NB4 (cell line): ENCODE results near the gene TCERG1L.
"Not testable (repeated sequence)": the region's sequence is repeated elsewhere in the genome, so short reads cannot be mapped to it uniquely, and the experiment has no call there.

Source experiments
- DNase-seq: peaks from one replicate; pipeline ENCODE4 v3.0.0; 2010; ENCODE audit warnings: low read depth
- H3K4me3 ChIP-seq: one replicate; pipeline ENCODE4 v1.5.1; 2011; ENCODE audit warnings: mild to moderate bottlenecking, low read depth, low read length, moderate library complexity
- CTCF ChIP-seq: IDR thresholded peaks from one replicate; pipeline ENCODE4 v1.5.1; 2012; ENCODE audit warnings: low read depth, low read length
- MAX ChIP-seq: IDR thresholded peaks from 2 replicates; pipeline ENCODE4 v1.6.1; 2011; ENCODE audit warnings: low read depth, low read length
- MYC ChIP-seq: IDR thresholded peaks from 2 replicates; pipeline ENCODE4 v1.6.1; 2011; ENCODE audit warnings: low read depth, low read length
- POLR2A ChIP-seq: IDR thresholded peaks from 2 replicates; pipeline ENCODE4 v1.6.1; 2011; ENCODE audit warnings: mild to moderate bottlenecking; ENCODE audit not compliant: insufficient read length; ENCODE audit errors: extremely low read depth

TCERG1L gene

GRCh38 chr10:131141207-131141606 lies 170.3 kb downstream of the TCERG1L start:
- TF ChIP-seq POLR2A (no peak), MAX (no peak), MYC (no peak), CTCF (no peak)
- H3K4me3 ChIP-seq, result no peak overlapping the region
- DNase-seq, result no peak

GRCh38 chr10:131140606-131141005 lies 170.9 kb downstream of the TCERG1L start:
- no peak overlapping the region for H3K4me3 ChIP-seq
- TF ChIP-seq MYC (no peak), CTCF (no peak), MAX (no peak), POLR2A (no peak)
- no peak for DNase-seq

GRCh38 chr10:131137223-131137622 lies 174.3 kb downstream of the TCERG1L start:
- no peak for DNase-seq
- H3K4me3 ChIP-seq, result no peak overlapping the region
- TF ChIP-seq MYC (no peak), POLR2A (no peak), CTCF (no peak), MAX (no peak)

GRCh38 chr10:131136336-131136735 lies 175.2 kb downstream of the TCERG1L start:
- not testable (repeated sequence) for H3K4me3 ChIP-seq, DNase-seq

GRCh38 chr10:131135716-131136115 lies 175.8 kb downstream of the TCERG1L start:
- TF ChIP-seq MYC (no peak), MAX (no peak), POLR2A (no peak), CTCF (no peak)
- no peak overlapping the region for H3K4me3 ChIP-seq
- DNase-seq, result no peak

- H3K4me3 ChIP-seq, result no peak overlapping the region
- DNase-seq, result no peak
- TF ChIP-seq MYC (no peak), POLR2A (no peak), CTCF (no peak), MAX (no peak)
These were observed 176.9 kb downstream of the TCERG1L start for GRCh38 chr10:131134651-131135050.
